Liver (tissue), 3 donors: Measurements from ENCODE around the gene TSHZ2.

Experiments
- CTCF ChIP-seq: fragments of 150-350 bp; IDR thresholded peaks from 2 replicates; pipeline ENCODE4 v1.5.1; 2017; ENCODE audit warnings: improper control_type of control experiment, low read depth, low read length; ENCODE audit not compliant: missing input control
- MAX ChIP-seq: IDR thresholded peaks from 2 replicates; pipeline ENCODE4 v1.6.1; 2016; ENCODE audit warnings: antibody characterized with exemption
- NR2F2 ChIP-seq: IDR thresholded peaks from 2 replicates; pipeline ENCODE4 v1.6.1; 2016; ENCODE audit warnings: antibody characterized with exemption
- RAD21 ChIP-seq, 2 donors: IDR thresholded peaks; 2 replicates each; pipeline ENCODE4 v1.6.1; 2016; ENCODE audit warnings: antibody characterized with exemption in 2 of 2, mild to moderate bottlenecking in 2 of 2
- REST ChIP-seq: IDR thresholded peaks from 2 replicates; pipeline ENCODE4 v1.6.1; 2016; ENCODE audit warnings: antibody characterized with exemption, mild to moderate bottlenecking
- RXRA ChIP-seq, 2 donors: IDR thresholded peaks; 2 replicates each; pipeline ENCODE4 v1.6.1; 2017 to 2018; ENCODE audit warnings: antibody characterized with exemption in 2 of 2, mild to moderate bottlenecking in 1 of 2
- SP1 ChIP-seq: IDR thresholded peaks from 2 replicates; pipeline ENCODE4 v1.6.1; 2018; ENCODE audit warnings: antibody characterized with exemption, mild to moderate bottlenecking
- TAF1 ChIP-seq: conservative IDR thresholded peaks from 2 replicates; pipeline ENCODE4 v1.6.1; 2016; ENCODE audit warnings: antibody characterized with exemption, mild to moderate bottlenecking
- YY1 ChIP-seq: IDR thresholded peaks from 2 replicates; pipeline ENCODE4 v1.6.1; 2016; ENCODE audit warnings: antibody characterized with exemption, mild to moderate bottlenecking
- donor health status: healthy.
- donor health status: healthy.

- TF ChIP-seq TAF1 (no peak), CTCF (no peak), RAD21 (IDR thresholded peaks at IDR 0.05) (no peak), REST (no peak), RXRA (IDR thresholded peaks at IDR 0.05) (no peak), YY1 (no peak), NR2F2 (no peak), MAX (no peak), SP1 (no peak)
These were observed 176.6 kb downstream of the TSHZ2 start for GRCh38 chr20:53148771-53149147.
